Stimulated activated CD4-positive, alpha-beta T cell treated with anti-CD3 and anti-CD28 coated beads, Interleukin-15, amount 100 ng/mL, for 48 hours (primary cell): Measurements from ENCODE around the gene NF1.

Experiments
- DNase-seq, 2 donors: peaks; one replicate each; pipeline ENCODE4 v3.0.0-alpha.2; 2020; ENCODE audit warnings: low read depth in 2 of 2

Gene NF1

GRCh38 chr17:31387438-31387837 is 292.7 kb downstream of the NF1 start:
- no peak for DNase-seq

GRCh38 chr17:31388351-31388750 is 293.6 kb downstream of the NF1 start:
- DNase-seq: no peak

DNA sequence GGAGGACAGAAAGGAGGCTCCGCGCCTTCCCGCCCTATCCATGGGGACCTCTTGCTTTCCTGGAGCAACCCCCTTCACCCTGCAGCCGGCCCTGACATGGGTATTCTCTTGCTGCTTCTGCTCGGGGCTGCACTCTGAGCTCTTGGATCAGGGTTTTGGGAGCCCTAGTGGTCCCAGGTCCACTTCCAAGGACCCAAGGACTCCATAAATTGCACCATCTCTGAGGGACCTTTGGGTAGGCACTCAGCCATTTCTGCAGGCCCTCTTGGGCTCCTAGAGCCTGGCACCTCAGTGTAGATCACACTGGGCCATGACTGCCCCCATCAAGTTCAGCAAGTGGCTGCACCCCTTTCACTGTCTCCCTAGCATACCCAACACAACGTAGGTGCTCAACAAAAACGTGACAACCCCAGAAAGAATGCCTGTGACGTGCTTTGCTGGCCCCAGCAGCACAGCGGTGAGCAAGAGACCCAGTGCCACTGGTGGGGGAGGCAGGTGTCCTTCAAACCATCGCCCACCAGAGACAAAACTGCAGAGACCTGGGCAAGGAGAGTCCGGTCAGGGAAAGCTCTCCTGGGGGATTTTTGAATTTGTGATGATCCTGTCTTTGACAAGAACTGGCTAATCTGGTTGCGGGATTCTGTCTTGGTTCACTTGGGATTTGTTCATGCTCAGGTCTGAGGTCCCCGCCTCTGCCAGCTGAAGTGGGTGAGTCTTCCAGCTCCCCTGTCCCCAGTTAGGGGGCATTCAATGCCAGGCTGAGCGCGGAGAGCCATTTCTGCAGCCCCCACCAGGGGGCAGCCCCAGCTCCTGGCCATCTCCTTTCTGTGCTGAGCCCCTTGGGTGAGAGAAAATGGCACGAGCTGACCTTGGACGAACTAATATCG is 294.2 kb downstream of the NF1 start:
- DNase-seq: no peak

- DNase-seq: no peak
Observed at GRCh38 chr17:31389657-31390381, 295.0 kb downstream of the NF1 start.

DNA sequence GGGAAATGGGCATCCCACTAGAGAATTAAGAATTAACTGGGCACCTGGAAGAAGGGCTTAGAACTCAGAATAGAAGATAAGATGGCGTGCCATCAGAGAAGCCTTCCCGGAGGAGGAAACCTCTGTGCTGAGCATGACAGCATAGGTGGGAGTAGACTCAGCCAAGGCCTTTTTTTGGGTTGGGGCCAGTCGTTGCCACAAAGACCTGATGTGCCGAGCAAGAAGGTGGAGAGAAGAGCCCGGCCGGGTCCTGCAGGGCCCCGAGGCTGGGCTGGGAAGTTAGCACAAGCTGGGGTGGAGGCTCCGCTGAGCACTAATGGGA is 295.6 kb downstream of the NF1 start:
- DNase-seq: no peak

DNA sequence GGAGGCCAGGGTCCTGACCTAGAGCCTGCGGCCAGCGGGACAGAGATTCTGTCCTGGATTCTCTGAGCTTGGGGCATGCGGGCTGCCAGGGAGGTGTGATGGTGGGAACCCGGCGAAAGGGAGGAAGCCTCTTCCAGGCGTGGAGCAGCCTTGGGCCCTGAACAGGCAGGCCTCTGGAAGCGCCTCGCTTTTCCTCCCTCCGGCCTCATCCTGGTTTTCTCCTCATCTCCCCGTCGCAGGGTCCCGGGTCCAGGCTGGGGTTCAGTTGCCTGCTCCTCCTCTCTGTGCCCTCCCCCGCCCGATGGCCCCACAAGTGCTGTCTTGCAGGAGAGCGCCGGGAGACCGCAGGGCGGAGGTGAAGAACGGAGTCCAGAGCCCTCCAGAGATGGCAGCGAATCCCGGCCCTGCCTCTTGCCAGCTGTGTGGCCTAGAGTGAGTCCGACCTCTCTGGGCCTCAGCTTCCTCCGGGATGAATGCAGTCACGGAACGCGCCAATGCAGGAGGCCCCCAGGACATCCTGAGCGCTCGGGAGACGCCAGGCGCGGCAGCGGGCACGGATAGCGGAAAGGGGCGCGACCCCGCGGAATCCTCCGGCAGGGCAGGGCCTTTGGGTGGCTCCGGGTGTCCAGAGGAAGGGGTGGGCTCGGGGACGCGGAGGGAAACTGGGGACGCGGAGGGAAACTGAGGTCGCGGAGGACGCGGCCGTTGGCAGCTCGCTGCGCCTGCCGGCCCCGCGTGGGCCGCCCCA is 296.1 kb downstream of the NF1 start:
- DNase-seq: no peak

DNA sequence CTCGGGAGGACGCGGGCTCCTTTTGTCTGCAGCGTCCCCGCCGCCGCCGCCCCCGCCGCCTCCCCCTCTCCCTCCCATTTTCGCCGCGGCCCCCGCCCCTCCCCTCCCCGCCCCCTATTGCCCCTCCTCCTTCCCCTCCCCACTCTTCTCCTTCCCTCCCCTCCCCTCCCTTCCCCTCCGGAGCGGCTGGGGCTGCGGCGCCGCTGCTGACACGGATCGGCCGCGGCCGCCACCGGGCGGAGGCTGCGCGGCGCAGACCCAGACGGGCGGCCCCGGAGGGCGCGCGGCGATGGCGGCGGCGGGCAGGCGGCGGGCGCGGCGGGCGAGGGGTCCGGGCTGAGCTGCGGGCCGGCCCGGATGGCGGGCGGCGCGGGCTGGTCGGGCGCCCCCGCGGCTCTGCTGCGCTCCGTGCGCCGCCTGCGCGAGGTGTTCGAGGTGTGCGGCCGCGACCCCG is 296.7 kb downstream of the NF1 start, which contains the start of gene RAB11FIP4:
Gene RAB11FIP4, plus strand, starts transcription at position 180 of the 454 bp plus-strand sequence. Its CDS starts 178 bp downstream, at position 358.
- DNase-seq: no peak

DNA sequence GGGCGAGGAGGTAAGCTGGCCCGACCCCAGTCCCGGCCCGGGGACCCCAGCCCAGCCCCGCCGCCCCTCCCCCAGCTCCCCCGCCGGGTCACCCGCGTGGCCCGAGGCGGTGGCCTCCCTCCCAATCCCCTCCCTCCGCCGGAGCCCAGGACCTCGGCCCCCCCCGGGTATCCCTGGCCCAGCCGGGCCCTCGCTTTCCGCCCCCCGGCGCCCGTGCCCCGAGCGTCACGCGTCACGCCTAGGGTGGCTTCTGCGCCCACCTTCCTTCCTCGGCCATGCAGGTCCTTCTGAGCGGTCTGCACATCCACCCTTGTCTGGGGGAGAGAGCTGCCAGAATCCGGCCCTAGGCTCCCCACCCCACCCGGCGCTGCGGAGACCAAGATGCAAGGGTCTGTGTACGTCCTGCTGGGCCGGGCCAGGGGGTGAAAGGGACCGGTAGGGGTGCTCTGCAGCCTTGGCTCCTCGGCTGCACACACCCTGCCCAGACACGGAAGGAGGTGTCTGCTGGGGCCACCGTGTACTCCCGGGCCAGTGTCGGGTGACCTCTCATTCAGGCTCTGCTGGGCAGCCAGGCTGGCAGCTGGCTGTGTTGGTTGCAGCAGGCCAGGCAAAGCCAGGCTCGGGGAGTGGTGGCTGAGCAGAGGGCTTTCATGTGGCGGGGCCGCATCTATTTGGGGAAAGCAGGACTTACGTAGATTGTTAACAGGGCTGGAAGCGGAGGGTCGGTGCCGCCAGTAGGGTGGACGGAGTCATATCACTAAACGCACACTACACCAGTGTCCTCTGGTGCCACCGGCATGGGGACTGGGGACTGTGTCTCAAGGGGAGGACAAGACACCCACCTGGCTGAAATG is 297.5 kb downstream of the NF1 start:
- DNase-seq: no peak

DNA sequence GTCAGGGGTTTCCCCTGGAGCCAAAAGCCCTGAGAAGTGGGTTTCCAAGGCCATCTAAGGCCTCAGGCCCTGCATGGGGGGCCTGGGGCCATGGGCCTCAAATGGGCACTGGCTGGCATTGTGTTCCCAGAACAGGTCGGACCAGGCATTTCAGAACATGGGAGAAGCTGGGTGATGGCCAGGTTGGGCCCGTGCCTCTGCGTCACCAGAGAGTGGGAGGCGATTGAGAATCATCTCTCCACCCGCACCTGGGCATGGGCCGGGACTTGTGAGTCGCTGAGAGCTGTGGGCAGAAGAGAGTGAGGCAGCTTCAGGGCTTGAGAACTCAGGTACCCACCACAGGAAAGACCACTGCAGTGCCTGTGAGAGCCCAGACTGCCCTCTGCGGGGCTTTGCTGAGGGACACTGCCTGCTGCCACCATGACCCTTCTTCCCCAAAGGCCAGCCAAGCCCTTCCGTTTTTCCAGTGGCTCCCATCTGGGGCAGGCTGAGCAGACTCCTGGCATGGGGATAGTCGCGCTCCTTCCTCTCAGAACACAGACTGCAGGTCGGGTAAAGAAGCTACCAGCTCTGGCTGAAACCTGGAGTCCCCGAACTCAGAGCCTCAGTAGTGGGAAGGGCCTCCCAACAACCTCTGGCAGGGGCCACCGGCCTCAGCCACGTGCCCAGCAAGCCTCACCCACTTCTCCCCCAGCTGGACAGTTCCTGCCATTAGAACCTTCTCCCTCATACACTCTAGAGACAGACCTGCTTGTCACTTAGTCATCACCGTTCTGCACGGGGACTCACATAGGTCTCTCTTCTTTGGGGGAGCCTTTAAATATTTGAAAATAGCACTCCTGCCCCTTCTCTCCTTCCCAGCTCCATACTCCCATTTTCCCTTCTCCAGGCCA is 298.3 kb downstream of the NF1 start:
- no peak for DNase-seq

DNA sequence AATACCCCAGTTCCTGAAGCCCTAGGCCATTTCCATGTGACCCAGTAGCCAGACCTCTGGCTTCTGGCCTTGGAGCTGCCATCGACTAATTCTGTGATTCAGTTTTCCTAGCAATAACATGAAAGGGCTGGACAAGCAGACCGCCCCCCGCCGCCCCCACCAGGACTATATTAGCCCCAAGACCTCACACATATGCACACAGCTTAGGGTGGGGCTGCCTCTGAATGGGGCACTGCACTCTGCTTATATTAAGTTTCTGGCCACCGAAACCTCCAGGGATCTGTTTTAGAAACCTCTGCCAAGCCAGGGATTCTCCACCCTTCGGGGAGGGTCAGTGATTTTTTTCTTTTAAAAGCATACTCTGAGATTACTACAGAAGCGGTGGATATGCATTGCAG is 299.0 kb downstream of the NF1 start:
- no peak for DNase-seq

- DNase-seq: peak in 1 of 2 donors; percentile 30
Observed at GRCh38 chr17:31394544-31394943, 299.8 kb downstream of the NF1 start.

- no peak for DNase-seq
Observed at GRCh38 chr17:31397256-31397939, 302.6 kb downstream of the NF1 start.

DNA sequence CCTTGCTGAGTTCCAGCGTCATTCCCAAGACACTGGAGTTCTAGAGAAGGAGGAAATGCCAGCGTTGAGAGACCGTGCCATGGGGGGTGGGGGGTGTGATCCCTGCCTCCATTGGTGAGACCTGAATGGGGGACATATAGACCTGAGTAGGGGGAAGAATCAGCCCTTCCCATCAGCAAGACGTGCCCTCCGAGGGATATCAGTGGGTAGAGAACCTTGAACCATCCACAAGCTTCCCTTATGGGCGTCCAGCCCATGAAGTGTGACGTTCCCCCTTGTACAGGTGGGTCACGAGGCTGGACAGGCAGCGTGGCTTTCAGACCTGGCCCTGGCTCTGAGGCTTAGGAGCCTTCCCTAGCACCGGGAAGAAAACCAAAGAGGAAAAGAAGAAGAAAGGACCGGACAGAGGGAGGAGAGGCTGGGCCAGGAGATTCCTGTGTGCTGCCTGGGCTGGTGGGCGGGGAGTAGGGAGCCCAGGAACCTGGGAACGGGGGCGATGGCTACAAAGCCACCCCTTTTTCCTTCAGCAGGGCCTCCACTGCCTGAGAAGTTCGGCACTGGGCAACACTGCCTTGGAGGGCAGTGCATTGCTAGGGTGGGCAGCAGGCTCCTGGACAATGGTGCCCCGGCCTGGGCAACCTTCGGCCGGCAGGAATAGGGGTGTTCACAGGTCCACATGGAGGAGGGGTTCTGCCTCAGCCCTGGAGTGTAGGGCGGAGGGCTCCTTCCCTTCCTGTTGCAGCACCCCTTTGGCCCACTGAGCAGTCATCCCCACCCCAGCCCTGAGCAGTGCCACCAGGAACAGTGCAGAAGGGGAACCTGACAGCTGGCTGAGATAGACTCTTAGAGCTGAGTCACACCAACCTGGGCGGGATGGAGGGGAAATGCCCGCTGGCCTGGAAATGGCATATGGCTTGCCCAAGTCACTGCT is 303.9 kb downstream of the NF1 start:
- DNase-seq: no peak

- no peak for DNase-seq
Observed at GRCh38 chr17:31400481-31400950, 305.7 kb downstream of the NF1 start.

DNA sequence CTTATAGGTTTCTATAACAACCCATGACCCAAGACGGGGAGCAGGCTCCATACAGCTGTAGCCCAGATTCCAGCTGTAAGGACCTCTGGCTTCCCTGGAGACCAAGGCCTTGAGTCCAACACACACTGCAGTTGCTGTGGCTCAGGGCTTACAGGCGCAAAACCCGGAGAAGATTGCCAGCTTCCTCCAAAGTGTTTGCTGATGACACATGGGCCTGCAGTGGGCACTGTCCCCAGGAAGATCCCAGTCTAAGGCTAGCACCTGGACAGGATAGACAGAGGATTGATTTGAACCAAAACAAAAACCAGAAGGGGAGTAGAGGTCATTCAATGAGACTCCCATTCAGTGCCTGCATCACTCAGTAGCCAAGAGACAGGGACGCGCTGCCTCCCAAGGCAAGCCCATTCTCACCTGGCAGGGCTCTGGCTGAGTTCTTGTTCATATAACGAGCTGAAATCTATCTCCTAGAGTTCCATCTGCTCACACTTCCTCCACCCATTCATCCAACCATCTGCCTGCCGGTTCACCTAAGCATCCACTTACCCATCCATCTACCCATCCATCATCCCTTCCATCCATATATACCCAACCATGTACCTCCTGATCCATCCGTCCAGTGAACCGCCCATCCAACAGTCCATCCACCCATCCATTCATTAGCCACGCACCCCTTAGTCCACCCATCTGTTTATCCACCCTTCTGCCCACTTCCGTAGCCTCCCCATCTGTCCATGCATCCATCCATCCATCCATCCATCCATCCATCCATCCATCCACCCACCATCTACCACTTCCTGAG is 306.9 kb downstream of the NF1 start:
- no peak for DNase-seq

- DNase-seq: no peak
Observed at GRCh38 chr17:31404028-31404949, 309.5 kb downstream of the NF1 start.
